ENCODE results near the gene SYT12.

SYT12 gene

GRCh38 chr11:67099831-67100324 lies 76.9 kb downstream of the SYT12 start:
- TF ChIP-seq CTCF (IDR thresholded peaks at IDR 0.05; ENCODE audit: control insufficient read depth, insufficient read depth, low read depth, low read length, missing control alignments): no peak
- no peak overlapping the region for H3K4me3 ChIP-seq (ENCODE audit: control insufficient read depth, low read depth, low read length)
- DNase-seq (ENCODE audit: low read depth): no peak
